ENCODE results near the gene RBMS3.

RBMS3 gene

DNA sequence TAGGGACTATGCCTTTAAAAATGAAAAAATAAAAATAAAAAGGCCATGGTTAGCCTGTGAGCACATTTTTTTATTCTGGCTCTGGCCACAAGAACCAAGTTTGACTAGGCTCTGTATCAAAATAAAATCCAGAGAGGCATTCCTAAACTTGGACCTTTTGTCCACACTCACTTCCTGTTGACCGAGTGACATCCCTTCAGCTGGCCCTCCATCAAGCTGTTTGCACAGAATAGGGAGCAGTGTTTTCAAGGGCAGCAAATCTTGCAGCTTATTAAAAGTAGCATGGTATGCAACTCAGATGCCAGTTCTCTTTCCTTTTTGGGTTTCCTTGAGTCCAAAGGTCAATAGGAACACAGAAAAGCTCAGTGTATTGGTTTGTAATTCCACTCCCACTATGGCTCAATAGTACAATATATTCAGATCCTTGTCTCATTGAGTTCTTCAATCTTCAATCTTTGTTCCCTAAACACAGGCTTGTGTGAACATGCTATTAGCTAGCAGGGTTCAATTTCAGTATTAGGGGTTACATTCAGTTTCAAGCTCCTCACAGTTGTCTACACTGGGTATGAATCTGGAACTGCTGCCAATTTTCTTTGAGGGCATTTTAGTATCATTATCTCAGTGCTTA lies 244.5 kb downstream of the RBMS3 start:
- DNase-seq (ENCODE audit: low read depth), result no peak

DNA sequence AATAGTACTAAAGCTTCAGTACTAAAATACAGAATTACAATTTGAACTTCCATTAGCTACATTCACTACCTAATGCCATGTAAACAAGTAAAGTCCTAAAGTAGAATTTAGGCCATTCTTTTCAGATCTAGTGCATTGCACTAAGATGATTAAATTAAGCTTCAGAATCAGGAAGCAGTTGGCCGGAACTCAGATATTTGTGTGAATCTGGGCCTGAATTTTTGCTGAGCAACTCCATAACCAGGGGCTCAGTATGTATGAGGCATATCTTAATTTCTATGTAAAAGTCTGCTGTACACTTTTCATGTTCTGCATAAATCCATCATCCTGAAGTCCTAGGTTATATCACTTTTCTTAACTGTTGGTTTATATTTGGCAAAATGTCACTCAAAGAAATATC lies 246.4 kb downstream of the RBMS3 start:
- DNase-seq (ENCODE audit: low read depth), result no peak

DNA sequence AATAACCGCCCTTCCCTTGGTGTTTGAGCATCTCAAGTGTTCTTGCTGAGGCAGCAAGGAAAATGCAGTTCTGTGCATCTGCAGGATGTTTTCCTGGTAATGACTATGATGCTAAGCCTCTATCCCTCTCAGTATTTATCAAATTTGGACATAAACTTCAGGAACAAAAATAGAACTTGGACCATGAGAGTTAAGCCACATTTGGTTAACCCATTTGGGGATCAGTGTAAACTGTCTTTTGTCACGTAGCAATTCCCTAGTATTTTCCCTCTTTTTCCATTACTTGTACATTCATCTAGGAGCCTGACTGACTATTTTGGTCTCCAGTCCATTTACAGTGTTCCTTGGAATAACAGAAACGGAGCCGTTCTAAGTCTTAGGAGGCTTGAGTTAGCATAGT lies 250.8 kb downstream of the RBMS3 start:
- no peak for DNase-seq (ENCODE audit: low read depth)

DNA sequence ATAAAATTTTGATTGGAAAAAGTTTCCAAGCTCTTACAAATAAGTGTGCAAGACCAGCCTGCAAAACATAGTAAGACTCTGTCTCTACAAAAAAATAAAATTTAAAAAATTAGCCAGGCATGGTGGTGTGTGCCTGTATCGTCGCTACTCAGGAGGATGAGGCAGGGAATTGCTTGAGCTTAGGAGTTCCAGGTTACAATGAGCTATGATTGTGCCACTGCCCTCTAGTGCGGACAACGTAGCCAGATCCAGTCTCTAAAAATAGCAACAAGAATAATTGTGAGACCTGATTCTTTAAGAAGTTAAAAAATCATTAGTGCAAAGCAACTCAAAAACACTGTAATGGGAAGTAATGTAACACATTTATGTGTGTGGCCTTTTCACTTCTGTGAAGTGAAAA lies 251.6 kb downstream of the RBMS3 start:
- DNase-seq (ENCODE audit: low read depth), result no peak

DNA sequence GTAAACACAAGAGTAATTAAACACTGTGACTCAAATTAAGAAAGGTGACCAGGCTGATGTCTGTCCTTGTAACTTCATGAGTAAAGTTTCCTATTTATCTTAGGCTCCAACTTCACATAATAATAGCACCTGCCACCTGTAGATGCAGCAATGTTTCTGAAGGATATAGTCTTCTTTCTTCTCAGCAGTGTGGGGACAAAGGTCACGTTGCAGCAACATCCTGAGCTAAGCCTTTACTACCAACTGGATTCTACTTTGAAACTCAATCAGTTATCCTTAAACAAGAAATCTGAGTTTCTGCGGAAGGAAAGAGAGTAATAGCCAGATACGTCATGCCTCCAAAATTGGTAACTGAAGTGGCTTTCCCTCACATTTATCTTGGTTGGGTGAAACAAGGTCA lies 253.1 kb downstream of the RBMS3 start:
- DNase-seq (ENCODE audit: low read depth), result no peak

DNA sequence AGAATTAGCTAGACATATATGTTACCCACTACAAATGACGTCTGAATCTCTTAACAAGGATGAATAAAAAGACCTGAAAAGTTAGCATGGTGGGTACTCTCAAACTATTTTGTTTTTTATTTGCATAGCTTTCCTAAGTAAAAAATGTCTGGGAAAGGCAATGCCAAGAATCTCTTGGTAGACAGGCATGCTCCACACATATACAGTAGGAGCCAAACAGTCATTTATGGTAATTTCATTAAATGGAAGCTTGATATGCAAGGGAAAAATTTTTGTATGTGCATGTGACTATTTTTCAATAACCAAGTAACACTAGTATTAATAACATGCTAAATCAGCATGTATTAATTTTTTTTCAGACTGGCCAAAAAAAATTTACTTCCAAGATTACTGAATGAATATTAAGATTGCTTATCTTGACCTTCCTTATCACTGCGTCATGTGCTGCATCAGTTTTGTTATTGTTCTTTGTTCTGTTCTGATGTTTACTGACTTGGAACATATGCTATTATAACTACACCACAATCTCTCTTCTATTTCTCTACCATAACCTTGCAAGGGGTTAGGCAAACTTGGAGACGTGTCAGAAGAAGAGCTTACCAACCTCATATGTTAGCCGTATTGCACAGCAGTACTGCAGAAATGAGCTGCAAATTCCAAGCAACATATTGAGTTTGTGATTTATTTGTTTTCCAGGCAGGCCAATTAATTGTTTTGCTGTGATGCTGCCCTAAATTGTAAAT lies 255.3 kb downstream of the RBMS3 start:
- no peak for DNase-seq (ENCODE audit: low read depth)

DNA sequence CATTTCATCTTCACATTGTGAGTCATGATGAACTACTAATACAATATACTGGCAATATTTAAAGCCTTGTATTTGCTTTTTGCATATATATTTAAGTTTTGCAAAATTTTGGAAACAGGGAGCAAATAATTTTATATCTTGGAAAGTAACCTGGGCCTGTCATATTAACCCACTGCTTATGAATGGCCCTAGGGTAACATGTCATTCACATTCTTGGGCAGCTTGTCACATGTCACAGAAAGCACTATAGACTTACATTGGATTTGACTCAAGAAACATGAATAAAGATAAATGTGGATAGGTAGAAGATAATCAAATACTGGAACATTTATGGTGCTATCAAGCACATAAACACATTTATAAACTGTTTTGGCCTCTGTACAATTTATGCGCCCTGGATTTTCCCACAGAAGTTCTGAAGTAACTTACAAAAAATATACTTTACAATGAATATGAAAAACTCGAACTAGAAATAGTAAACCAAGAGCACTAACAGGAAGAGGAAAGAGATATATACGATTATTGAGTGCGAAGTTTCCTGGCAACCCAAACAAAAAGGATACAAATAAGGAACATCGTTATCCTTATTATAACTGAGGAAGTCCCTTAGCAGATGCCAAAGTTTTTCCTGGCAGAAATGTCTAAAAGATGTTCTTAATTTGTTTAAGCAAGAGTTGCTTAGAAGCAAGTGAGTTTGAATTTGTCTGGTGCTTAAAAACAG lies 257.2 kb downstream of the RBMS3 start:
- DNase-seq (ENCODE audit: low read depth), result no peak

DNA sequence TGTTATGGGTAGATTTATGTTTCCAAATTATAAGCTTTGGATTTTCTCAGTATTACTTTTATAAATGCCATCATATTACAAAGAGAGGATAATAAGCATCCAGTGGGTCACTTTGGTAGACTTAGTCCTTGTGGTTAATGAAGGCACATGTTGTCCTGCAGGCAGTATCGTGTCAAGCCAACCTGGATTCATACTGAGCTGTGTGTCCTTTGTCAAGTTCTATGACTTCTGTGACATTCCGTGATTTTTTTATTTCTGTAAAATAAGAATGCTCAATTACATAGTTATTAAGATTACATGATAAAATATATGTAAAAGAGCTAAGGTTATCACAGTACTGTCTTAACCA lies 257.7 kb downstream of the RBMS3 start:
- DNase-seq (ENCODE audit: low read depth), result no peak

DNA sequence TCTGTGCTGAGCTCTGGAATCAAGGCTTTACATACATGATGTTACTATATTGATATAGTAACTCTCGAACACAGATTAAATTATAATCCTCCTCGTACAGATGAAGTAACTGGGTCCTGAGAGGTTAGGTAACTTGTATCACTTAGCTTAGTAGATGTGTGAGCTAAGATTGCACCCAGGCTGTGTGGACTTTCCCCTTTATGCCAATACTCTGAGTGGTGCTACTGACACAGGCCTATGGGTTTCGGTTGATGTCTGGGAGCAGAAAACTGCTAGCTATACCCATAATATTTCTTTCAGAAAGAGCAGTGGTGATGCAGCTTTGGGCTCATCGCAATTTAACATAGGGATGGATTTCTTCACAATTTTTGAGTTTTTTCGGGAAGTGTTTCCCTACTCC lies 259.7 kb downstream of the RBMS3 start:
- DNase-seq (ENCODE audit: low read depth), result no peak

DNA sequence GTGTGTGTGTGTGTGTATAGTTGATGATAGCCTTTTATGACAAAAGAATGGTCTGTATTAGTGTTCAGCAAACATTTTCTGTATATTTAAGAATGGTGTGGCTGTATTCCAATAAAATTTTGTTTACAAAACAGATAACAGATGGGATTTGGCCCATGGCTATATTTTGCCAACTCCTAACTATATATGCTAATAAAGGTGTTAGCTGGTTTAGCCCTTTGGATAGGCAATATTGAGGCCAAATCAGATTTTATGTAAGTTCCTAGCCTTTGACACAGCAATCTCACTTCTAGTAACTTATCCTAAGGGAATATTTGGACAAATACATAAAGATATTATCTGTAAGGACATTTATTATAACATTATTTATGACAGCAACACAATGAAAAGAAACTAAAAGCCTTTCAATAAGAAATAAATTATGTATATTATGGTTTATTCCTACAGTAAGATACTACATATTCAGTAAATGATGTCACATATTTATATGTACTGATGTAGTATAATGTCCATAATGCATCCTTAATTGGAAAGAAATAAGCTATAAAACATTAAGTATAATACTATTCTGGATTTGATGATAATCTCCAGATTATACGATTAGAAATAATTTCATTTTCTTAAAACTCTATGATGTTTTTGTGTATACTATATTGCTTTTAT lies 264.0 kb downstream of the RBMS3 start:
- no peak for DNase-seq (ENCODE audit: low read depth)

DNA sequence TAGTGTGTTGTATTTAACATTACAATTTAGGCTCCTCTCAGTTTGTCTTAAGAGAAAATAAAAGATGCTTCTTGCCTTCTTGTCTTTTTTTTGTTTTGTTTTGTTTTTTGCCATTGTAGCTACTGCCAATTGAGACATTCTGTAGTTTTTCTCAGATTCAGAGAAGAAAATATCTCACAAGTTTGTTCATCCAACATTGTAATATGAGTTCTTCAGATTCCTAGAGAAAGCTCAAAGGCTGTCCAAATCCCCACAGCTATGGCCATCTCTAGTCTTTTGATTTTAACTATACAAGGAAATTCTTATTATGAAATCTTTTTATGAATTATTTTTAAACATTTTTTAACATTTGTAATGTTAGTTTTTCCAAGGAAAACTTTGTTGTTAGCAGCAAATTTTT lies 264.7 kb downstream of the RBMS3 start:
- no peak for DNase-seq (ENCODE audit: low read depth)

DNA sequence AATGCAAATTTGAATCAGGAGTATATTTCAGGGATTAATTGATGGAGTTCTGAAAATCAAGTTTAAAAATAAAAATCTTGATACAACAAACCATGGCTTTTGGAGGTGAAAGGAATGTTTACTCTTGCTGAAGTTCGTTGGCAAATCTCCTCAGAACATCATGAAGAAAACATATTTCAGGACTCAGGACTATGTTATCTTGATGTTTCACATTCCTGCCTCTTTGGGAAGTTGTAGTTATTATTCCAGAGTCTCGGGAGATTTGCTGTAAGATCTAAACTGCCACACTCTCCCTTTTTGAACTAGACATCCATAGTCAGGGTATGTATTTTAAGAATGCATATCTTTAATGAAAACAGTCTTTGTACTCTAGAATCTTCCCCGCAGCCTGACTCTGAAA lies 271.2 kb downstream of the RBMS3 start:
- DNase-seq (ENCODE audit: low read depth), result no peak

DNA sequence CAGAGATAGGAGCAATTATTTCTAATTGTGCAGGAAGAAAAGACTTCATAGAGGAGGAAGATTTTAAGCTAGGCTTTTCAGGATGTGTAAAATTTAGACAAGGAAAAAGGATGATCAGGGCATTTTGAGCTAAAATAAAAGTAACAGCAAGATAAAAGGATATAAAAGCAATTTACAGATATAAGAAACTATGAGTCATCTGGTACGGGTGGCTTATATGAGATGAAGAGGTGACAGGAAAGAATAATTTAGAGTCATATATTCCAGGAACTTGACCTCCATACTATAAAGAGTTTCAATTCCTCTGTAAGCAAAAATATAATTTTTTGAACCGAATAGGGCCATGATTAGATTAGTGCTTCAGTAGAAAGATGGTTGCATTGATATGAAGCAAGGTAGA lies 273.7 kb downstream of the RBMS3 start:
- no peak for DNase-seq (ENCODE audit: low read depth)

DNA sequence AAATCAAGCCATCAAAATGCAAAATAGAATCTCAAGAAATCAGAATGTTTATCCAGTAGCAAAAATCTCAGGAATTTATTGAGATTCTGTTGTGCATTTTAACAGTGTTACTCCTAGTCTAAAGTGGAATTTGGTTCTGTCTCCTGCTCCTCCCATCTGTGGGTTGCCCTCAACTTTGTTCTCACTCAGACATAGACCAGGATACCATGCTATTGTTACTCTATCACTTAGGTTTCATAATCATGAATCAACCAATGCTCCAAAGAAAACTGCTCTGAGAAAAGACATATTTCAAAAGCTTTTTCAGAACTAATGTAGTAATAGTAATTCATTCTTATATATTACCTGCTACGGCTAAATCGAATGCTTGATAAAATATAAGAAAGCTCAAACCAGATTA lies 274.7 kb downstream of the RBMS3 start:
- DNase-seq (ENCODE audit: low read depth), result no peak

DNA sequence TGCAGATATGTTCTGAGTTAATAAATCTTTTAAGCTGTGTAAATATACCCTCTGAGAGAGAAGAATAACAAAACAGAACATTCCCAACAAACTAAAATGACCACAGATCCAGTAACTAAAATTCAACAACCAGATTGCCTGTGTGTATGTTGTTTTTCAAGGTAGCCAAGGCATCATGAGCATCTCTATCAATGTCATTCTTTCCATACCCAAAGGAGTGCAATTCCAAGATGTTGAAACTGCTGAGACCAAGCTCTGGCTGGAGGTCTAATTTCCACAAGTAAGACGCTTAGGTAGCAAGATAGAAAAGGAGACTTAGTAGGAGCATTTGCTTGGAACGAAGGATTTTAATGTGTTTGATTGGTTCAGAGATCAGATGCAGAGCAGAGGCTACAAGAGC lies 276.3 kb downstream of the RBMS3 start:
- DNase-seq (ENCODE audit: low read depth), result no peak

DNA sequence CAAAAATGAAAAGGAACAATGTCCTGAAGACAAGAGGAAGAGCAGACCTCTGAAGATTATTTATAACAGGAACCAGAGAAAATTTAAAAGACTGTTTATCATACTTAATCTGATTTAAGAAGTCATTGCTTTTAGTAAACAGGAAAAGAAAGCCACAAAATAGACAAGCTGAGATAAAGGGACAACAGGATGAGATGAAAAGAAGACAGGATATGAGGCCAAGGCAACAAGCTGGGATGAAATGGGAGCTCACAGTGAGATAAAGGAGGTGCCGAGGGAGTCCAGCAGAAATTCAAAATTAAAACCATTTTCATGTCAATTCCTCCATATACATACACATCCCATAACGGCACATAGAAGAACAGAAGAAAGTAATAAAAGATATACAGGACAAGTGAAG lies 277.0 kb downstream of the RBMS3 start:
- no peak for DNase-seq (ENCODE audit: low read depth)

DNA sequence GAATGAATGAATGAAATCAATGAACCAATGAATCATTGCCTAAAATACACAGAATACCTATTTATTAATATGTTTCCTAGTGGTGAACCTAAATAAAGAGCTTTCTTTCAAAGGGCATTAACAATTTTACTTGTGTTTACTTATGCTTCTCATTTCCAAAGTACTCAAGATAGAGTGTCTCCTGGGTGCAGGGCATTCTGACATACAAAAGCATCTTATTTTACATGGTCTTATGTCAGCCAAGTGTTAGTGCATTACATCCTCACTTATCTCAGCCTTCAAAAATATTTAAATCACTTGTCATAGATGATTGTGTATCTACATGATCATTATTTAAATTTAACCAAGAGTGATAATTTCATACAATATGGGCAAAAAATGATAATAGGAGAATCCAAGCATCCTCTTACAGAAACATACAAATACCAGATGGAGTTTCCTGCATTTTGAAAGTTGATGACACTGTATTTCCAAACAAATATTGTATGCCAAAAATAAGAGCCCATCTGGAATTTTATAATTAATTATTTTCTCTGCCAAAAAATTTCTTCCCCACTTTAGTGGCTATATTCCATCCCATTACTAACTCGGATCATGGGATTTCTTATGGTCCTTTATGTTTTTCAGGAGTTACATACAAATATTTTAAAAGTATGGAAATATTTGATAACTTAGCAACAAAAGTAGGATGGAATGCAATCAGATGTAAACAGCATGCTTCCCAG lies 279.0 kb downstream of the RBMS3 start:
- no peak for DNase-seq (ENCODE audit: low read depth)

DNA sequence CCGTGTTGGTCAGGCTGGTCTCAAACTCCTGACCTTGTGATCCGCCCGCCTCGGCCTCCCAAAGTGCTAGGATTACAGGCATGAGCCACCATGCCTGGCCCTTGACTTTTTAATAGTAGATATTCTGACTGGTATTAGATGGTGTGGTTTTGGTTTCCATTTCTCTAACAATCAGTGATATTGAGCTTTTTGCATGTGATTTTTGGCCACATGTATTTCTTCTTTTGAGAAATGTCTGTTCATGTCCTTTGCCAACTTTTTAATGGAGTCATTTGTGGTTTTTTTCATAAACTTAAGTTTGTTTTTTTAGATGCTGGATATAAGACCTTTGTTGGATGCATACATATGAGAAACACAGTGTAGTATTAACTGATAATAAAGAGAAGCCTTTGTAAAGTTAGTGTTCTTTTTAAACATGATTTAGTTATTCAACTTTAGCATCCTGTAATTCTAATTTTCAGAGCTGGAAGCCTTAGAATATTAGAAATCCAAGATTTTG lies 280.8 kb downstream of the RBMS3 start:
- no peak for DNase-seq (ENCODE audit: low read depth)

DNA sequence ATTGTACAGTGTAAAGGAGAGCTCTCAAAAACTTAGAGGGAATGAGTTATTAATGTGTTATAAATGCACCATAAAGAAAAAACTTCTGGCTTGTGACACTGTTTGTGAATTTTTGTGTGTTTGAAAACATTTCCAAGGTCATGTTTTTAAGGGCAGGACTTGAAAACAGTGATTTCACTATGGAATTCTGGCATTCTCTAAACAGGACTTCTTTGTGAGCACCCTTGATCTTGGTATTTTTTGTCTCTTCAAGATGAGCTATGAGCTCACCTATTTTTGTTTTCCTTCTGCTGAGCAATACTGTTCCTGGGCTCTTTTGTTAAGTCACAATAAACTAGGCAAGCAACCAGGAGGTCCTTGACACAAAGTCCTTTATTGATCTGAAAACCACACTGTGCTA lies 284.4 kb downstream of the RBMS3 start:
- no peak for DNase-seq (ENCODE audit: low read depth)

DNA sequence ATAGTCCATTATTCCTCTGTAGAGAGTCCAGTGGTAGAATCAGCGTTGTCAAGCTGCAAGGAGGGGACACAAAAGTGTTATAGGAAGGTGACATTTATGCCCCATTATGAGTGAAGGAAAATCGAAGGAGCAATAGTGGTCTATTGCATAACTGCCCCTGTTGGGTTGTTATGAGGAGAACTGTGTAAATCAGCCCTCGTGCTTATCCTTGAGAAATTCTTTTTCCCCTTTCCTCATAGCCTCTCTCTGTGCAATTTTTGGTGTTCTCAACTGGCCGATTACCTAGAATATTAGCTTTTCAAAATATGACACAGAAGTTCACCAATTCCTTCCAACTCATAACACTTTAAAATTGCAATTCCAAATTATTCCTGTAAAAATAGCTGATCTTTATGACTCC lies 286.6 kb downstream of the RBMS3 start:
- no peak for DNase-seq (ENCODE audit: low read depth)

DNA sequence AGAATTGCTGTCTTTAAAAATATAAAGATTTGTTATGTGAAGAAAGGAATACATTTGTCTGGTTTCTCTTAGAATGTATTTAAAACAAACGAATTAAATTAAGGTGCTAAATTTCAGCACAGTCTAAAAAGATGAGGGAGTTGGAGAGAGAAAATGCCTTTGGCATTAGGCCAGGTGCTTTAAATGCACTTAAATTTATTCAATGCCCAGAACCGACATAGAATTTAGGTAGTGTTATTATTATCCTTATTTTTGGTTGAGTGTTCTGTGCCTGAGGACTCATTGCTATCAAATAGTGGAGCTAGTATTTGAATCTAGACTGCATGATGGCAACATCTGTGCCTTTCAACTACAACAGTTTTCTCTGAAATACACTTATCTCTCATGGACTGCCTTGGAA lies 287.5 kb downstream of the RBMS3 start:
- no peak for DNase-seq (ENCODE audit: low read depth)

DNA sequence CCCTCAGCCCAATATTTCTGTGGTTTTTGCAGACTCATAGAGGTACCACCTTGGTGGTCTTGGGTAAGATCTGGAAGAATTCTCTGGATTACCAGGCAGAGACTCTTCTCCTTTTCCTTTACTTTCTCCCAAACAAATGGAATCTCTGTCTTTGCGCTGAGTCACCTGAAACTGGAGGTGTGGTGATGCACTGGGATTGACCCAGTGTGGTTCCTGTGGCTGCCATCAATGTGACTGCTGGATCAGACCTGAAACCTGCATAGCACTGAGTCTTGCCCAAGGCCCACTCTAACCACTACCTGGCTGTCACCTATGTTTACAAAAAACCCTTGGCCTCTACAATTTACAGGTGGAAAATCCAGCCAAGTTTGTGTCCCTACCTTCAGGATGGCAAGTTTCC lies 295.3 kb downstream of the RBMS3 start:
- DNase-seq (ENCODE audit: low read depth), result no peak

Data from T follicular helper cell (primary cell).